SK-N-SH (cell line): ENCODE data around the gene ELMOD1.

Source experiments
- EZH2phosphoT487 ChIP-seq: fragments of 200-600 bp; sonication (generic); IDR thresholded peaks from 2 replicates; pipeline ENCODE4 v1.6.1; 2017; ENCODE audit warnings: low read depth, mixed run types, mild to moderate bottlenecking, antibody characterized with exemption, moderate library complexity, borderline replicate concordance
- GABPA ChIP-seq: IDR thresholded peaks from 2 replicates; pipeline ENCODE4 v1.4.0; 2012; ENCODE audit warnings: low read depth, mild to moderate bottlenecking
- NFIC ChIP-seq: IDR thresholded peaks from 2 replicates; pipeline ENCODE4 v1.4.0; 2012; ENCODE audit warnings: borderline replicate concordance
- POLR2AphosphoS5 ChIP-seq: IDR thresholded peaks from 2 replicates; pipeline ENCODE4 v1.6.1; 2012; ENCODE audit warnings: low read depth, low read length
- TAF1 ChIP-seq: IDR thresholded peaks from 2 replicates; pipeline ENCODE4 v1.6.1; 2012; ENCODE audit warnings: low read depth, mild to moderate bottlenecking, low read length, moderate library complexity, borderline replicate concordance
- TCF12 ChIP-seq: IDR thresholded peaks from 2 replicates; pipeline ENCODE4 v1.4.0; 2012
- YY1 ChIP-seq: IDR thresholded peaks from 2 replicates; pipeline ENCODE4 v1.4.0; 2012; ENCODE audit warnings: low read depth, mild to moderate bottlenecking
- TF ChIP-seq, protein P1 (sequence below): IDR thresholded peaks from 2 replicates; pipeline ENCODE4 v1.4.0; 2012; ENCODE audit warnings: low read depth, borderline replicate concordance
- TF ChIP-seq, protein P2 (sequence below): IDR thresholded peaks from 2 replicates; pipeline ENCODE4 v1.4.0; 2012; ENCODE audit warnings: low read depth, borderline replicate concordance
- TF ChIP-seq, protein P3 (sequence below): fragments of 200-600 bp; sonication (generic); IDR thresholded peaks from 2 replicates; pipeline ENCODE4 v1.6.1; 2017; ENCODE audit warnings: antibody characterized with exemption, mild to moderate bottlenecking, moderate library complexity
- TF ChIP-seq, protein P4 (sequence below): IDR thresholded peaks from 2 replicates; pipeline ENCODE4 v1.4.0; 2012; ENCODE audit warnings: low read depth

DNA sequence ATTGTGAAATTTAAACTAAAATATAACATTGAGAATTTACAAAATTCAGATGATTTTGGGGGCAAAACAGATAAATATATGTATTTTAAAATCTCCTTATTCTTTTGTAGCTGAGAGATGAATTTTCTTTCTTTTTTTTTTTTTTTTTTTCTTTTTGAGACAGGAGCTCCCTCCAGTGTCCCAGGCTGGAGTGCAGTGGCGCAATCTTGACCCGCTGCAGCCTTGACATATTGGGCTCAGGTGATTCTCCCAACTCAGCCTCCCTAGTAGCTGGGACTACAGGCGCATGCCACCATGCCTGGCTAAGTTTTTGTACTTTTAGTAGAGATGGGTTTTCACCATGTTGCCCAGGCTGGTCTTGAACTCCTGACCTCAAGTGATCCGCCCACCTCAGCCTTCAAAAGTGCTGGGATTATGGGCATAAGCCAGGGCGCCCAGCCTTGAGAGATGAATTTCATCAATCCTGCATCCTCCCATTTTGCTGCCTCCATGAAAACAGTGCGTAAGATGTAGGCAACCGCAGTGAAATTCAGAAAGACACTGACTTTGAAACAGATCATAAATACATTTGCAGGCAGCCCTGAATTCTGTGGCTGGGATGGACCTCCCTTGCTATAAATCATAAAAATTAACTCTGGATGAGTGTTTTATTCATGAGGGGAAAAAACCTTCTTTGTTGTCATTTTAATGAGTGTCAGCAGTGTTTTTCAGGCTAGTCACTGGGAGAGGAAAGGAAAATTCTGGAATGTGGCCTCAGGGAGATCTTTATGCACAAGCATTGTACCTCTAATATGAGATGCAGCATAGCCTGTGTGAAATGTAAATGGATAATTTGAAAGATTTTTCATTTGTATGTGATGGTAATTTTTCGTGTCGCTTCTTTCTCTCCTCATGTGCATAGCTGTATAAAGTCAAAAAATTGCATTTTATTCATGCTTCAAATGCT, 14.4 kb downstream of the ELMOD1 start:
- TF ChIP-seq, protein P1, sequence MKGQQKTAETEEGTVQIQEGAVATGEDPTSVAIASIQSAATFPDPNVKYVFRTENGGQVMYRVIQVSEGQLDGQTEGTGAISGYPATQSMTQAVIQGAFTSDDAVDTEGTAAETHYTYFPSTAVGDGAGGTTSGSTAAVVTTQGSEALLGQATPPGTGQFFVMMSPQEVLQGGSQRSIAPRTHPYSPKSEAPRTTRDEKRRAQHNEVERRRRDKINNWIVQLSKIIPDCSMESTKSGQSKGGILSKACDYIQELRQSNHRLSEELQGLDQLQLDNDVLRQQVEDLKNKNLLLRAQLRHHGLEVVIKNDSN: no peak
- TF ChIP-seq, protein P2, sequence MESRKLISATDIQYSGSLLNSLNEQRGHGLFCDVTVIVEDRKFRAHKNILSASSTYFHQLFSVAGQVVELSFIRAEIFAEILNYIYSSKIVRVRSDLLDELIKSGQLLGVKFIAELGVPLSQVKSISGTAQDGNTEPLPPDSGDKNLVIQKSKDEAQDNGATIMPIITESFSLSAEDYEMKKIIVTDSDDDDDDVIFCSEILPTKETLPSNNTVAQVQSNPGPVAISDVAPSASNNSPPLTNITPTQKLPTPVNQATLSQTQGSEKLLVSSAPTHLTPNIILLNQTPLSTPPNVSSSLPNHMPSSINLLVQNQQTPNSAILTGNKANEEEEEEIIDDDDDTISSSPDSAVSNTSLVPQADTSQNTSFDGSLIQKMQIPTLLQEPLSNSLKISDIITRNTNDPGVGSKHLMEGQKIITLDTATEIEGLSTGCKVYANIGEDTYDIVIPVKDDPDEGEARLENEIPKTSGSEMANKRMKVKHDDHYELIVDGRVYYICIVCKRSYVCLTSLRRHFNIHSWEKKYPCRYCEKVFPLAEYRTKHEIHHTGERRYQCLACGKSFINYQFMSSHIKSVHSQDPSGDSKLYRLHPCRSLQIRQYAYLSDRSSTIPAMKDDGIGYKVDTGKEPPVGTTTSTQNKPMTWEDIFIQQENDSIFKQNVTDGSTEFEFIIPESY: no peak
- TF ChIP-seq GABPA (no peak), EZH2phosphoT487 (no peak), POLR2AphosphoS5 (no peak), TAF1 (no peak), TCF12 (no peak), YY1 (no peak), NFIC (no peak)
- TF ChIP-seq, protein P3, sequence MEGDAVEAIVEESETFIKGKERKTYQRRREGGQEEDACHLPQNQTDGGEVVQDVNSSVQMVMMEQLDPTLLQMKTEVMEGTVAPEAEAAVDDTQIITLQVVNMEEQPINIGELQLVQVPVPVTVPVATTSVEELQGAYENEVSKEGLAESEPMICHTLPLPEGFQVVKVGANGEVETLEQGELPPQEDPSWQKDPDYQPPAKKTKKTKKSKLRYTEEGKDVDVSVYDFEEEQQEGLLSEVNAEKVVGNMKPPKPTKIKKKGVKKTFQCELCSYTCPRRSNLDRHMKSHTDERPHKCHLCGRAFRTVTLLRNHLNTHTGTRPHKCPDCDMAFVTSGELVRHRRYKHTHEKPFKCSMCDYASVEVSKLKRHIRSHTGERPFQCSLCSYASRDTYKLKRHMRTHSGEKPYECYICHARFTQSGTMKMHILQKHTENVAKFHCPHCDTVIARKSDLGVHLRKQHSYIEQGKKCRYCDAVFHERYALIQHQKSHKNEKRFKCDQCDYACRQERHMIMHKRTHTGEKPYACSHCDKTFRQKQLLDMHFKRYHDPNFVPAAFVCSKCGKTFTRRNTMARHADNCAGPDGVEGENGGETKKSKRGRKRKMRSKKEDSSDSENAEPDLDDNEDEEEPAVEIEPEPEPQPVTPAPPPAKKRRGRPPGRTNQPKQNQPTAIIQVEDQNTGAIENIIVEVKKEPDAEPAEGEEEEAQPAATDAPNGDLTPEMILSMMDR: peak; percentile 22
- TF ChIP-seq, protein P4, sequence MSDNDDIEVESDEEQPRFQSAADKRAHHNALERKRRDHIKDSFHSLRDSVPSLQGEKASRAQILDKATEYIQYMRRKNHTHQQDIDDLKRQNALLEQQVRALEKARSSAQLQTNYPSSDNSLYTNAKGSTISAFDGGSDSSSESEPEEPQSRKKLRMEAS: no peak
